Testis (tissue), 2 donors: ENCODE data around the gene SYT11.

Experiments used
- CTCF ChIP-seq, 3 experiments: fragments of 450-650 bp in 2 of 3; fragments of 200-600 bp in 1 of 3; sonication (generic) in 1 of 3; IDR thresholded peaks; one replicate each; pipeline ENCODE4 v1.5.1; 2016 to 2019; ENCODE audit warnings: antibody characterized with exemption in 3 of 3, mild to moderate bottlenecking in 2 of 3, moderate library complexity in 1 of 3
- POLR2A ChIP-seq: fragments of 450-650 bp; IDR thresholded peaks from one replicate; pipeline ENCODE4 v1.6.1; 2017; ENCODE audit warnings: antibody characterized with exemption, mild to moderate bottlenecking, moderate library complexity

- TF ChIP-seq CTCF (IDR thresholded peaks at IDR 0.05) = no peak
- TF ChIP-seq POLR2A = no peak
These were observed 43.0 kb upstream of the SYT11 start for GRCh38 chr1:155816351-155816750.
